NCI-H2227 treated with DMSO at 0.1 percent for 48 hours (cell line): ENCODE data around the gene RENBP.

Experiments used
- DNase-seq: peaks from one replicate; lab custom pipeline; 2025; lab: John Stamatoyannopoulos, UW

Gene RENBP

DNA sequence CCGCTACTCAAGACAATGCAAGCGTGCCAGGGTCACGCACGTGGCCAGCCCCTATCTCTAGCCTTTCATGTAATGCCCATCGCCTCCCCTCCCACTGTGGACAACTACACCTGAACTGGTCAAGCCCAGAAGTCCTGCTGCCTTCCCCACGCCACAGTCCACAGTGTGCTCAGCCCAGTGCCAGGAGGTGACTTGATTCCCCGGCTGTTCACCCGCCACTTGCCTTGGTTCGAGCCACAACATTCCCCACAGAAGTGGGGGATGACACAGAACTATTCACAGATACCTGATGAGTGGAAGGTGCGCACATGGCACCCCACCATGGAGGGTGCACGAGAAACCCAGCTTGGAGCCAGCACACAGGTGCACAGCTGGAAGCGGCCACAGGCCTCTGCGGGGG, 25.2 kb downstream of the RENBP start:
- no peak for DNase-seq

DNA sequence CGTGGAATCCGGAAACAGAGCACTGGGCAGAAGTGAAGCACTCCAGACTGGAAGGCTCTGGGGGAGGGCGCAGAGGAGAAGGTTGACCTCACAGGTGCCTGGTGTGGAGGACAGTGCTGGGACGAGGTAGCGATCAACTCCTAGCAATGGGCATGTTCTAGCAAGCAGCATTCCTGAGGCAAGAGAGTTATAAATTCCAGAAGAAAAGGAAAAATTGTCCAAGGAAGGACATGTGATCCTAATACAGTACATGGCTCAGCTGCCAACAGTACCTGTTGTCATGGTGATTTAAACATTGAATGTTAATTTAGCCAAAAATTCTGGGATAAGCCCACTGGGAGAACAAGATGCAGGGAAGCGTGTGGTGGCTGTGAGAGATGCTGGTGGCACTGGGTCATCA, 26.6 kb downstream of the RENBP start:
- no peak for DNase-seq

DNA sequence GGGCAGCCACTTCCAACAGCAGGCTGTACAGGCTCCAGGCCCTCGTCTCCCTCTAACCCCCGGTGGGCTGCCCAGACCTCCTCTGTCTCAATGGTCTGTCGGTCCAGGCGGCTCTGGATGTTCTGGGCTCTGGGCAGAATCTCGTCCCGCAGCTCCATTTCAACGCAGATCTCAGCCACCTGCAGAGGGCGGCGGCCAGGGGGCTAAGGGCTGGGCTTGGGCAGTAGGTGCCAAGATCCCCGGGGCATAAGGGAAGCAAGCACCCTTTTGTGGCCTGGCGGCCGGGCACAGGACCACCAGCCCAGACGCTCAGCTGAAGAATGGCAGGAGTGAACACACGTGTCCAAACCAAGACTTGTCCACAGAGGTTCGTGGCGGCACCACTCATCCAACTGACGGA, 30.7 kb downstream of the RENBP start:
- no peak for DNase-seq

DNA sequence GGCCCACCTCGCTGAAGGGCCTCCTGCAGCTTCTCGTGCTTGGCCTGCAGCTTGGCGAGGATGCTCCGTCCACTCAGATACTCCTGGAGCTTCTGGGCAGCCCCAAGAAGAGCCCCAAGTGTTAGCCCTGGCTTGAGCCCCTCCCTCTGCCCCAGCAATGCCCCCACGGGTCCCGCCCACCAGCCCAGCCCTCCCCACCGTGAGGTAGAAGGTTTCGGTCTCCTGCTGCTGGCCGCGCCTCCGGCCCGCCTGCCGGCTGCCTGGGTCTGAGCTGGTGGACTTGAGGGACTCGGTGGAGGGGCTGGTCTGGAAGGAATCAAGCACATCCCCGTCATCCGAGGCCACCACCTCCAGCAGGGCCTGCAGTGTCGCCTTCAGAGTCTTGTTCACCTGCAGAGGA, 31.2 kb downstream of the RENBP start:
- DNase-seq = no peak

DNA sequence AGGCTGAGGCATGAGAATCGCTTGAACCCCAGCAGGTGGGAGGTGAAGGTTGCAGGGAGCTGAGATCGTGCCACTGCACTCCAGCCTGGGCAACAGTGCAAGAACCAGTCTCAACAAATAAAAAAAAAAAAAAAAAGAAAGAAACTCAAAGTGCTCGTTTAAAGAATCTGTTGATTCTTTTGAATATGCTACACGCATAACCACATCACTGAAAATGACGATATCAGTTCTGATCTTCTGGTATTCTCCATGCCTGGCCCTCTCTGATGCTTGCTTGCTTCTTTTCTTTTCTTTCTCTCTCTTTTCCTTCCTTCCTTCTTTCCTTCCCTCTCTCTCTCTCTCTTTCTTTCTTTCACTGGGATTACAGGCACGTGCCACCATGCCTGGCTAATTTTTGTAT, 32.6 kb downstream of the RENBP start:
- DNase-seq = no peak

DNA sequence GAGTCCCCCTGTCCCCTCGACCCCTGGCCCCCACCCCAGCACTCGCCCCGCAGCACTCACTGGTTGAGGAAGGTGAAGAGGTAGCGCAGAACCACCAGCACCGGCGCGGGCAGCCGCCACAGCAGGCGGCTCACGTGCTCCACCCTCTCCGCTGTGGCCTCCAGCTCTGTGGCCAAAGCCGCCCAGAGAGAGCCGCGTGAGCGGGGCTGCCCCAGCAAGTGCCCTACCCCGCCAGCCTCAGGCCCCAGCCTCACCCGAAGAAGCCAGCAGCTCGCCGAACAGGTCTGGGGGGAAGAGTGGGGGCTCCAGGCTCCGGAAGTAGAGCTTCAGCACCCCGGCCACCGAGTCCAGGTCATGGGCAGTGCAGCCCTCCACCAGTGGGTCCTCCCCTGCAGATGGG, 34.0 kb downstream of the RENBP start:
- DNase-seq = no peak

DNA sequence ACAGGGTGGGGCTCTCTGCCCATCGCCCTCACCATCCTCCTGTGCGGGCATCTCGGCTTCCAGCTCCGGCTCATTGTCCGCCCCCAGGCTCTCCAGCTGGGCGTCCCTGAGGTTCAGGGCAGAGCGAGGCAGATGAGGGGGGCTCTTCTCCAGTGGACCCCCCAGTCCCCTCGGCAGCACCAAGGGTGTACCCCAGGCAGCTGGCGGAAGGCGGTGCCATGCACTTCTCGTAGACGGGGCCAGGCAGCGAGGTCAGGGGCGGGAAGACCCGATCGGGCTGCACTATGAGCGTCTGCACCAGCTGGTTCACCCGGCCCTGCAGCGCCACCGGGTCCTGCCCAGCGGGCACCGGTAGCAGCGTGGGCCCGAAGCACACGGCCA, 34.5 kb downstream of the RENBP start:
- no peak for DNase-seq

DNA sequence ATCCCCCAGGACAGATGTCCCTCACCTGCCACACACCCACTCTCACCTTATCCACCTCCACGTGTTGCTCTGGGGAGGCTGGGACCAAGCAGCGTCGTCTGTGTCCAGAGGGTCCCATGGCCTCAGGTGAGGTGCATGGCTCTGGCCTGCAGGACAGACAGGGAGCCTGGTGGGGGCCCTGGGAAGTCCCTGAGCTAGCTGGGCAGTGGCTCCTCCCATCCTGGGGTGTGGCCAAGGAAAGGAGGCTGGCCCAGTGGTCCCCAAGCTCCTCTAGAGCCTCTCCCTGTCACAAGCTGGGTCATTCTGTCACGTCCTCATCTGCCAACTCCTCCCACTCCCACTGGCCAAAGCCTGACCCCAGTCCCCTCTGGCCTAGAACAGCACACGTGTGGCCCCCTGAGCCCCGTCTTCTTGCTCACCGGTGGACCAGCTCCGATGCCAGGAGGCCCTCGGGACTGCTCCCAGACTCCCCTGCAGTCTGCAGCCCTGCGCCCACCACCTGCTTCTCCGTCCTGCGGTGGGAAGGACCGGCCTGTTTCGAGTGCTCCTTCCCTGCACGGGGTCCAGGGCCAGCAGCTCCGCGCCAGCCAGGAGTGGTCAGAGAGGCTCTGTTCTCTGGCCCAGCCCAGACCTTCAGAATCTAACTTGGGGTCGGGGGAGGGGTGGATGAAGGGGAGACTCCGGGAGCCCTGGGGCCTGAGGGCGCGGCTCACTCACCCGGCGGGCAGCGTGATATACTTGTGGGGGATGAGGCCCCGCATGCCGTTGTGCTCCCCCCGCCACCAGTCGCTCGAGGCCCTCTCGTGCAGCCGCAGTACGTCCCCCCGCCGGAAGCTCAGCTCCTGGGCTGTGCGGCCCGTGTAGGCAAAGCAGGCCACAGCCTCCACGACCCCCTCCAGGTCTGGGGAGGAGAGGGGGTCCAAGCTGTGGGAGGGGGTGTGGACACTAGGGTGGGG, 35.1 kb downstream of the RENBP start:
- no peak for DNase-seq

DNA sequence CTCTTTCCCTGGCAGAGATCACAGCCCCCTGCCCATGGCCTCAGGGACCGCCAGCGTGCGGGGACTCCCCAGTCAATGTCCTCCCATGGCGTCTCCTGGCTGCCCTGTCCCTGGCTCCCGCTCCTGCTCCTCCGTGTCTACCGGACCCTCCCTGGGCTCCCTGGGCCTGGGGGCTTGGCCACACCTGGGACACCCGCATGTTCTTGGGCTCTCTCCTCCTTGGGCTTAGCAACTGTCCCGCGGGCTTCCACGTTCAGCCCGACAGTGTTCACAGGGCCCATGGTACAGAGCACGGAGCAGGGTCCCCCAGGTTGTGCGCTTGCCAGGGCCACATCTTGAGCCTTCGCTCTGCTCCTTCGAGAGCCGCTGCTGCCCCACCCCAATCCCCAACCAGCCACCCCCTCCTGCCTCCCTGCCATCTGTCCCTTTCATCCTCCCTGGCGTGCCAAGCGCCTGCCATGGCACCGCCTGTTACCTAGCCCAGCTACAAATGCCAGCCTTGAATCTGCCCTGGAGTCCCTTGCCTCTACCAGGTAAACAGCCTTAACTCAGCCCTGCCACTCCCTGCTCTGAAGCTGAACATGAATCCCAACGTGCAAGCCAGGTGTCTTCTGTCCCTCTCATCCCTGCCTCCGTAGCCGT, 36.1 kb downstream of the RENBP start:
- no peak for DNase-seq

DNA sequence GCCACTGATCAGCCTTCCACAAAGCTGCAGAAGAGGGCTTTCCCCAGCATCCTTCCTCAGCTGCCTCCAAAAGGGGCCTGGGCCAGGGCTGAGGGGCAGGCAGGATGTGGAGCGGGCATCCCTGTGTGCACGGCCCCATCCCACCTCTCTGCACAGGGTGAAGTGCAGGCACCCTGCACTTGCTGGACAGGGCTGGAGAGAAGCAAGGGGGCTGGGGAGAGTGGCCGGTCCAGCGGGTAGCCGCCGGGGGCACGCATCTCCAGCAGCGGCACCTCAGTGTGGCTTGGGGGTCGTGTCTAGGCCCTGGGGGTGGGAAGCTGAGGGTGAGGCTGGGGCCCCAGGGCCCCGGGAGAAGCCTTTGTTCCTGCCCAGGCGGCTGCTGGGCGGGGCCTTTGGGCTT, 37.0 kb downstream of the RENBP start:
- DNase-seq = no peak

DNA sequence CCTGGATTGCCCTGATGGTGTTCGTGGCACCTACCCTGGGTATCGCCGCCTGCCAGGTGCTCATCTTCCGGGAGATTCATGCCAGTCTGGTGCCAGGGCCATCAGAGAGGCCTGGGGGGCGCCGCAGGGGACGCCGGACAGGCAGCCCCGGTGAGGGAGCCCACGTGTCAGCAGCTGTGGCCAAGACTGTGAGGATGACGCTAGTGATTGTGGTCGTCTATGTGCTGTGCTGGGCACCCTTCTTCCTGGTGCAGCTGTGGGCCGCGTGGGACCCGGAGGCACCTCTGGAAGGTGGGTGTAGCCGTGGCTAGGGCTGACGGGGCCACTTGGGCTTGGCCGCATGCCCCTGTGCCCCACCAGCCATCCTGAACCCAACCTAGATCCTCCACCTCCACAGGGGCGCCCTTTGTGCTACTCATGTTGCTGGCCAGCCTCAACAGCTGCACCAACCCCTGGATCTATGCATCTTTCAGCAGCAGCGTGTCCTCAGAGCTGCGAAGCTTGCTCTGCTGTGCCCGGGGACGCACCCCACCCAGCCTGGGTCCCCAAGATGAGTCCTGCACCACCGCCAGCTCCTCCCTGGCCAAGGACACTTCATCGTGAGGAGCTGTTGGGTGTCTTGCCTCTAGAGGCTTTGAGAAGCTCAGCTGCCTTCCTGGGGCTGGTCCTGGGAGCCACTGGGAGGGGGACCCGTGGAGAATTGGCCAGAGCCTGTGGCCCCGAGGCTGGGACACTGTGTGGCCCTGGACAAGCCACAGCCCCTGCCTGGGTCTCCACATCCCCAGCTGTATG, 38.1 kb downstream of the RENBP start:
- no peak for DNase-seq

DNA sequence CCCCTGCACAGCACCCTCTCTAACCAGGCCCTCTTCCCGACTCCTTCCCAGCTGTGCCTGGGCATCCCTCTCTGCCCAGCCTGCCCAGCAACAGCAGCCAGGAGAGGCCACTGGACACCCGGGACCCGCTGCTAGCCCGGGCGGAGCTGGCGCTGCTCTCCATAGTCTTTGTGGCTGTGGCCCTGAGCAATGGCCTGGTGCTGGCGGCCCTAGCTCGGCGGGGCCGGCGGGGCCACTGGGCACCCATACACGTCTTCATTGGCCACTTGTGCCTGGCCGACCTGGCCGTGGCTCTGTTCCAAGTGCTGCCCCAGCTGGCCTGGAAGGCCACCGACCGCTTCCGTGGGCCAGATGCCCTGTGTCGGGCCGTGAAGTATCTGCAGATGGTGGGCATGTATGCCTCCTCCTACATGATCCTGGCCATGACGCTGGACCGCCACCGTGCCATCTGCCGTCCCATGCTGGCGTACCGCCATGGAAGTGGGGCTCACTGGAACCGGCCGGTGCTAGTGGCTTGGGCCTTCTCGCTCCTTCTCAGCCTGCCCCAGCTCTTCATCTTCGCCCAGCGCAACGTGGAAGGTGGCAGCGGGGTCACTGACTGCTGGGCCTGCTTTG, 38.9 kb downstream of the RENBP start:
- DNase-seq = no peak

DNA sequence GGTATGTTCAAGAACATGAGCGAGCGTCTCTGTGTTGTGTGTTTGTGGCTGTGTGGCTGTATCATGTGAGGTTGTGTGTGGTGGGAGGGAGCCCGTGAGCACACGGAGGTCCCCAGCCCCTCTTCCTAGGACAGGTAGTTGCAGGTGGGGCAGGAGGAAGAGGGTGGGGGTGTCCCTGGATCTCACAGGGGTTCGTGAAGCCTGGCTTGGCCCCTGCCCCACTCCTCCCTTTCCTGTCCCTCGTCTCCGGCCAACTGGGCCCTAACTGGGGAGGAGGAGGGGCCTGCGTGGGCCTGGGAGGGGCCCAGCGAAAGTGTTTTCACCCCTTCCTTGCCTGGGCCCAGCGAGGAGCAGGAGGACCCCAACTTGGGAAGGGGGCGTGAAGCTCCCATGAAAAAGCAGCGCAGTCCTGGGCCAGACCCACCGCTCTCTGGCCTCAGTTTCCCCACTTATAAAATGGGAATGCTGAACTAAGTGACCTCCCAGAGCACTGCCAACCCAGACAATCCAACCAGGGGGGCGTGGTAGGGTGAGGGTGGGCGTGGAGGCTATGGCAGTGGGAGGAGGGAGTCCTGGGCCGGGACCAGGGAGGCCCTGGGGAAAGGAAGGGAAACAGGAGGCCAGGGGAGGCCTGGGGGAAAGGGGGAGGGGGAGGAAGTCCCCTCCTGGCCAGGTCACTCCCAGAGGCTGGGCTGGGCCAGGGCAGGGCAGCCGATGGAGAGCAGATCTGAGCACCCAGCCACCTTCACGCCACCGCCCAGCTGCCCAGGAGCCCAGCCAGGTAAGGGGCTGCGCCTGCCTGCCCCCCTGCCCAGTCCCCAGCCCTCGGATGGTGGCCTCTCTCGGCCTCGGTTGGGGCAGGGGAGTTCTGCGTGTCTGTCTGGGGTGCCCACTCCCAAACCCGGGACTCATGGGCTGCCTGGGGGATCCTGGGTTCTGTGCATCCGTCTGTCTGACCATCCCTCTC, 40.2 kb downstream of the RENBP start, which contains the start of gene AVPR2:
AVPR2 (plus strand) TSS at position 683 of the 967 bp plus-strand sequence. CDS start 473 bp downstream, outside the sequence.
- no peak for DNase-seq

DNA sequence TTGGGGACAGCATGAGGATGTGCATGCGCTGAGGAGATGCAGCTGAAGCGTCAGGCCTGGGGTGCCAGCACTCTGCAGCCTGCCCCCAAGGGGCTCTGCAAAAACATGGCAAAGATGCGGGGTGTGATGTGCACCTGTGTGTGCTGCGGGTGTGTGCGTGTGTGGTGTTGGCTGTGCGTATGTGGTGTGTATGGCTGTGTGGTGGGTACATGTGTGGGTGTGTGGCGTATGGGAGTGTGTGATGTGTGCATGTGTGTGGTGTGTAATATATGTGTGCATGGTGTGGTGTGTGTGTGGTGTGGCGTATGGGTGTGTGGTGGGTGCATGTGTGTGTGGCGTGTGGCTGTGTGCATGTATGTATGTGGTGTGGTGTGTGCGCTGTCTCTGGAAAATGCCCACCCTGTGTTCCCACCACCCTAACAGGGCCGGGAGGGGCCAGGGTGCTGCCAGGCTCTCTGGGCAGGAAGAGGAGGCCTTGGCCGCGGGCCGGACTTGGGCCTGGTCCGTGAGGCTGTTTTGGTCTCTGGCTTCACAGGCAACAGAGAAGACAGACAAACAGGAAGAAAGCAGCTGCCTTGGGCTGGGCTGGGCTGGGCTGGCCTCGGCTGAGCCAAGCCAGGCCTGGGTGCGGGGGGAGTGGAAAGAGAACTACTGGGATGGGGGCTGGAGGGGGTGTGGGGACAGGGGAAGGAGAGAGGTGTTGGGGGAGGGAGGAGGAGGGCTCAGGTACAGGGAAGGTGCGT, 41.0 kb downstream of the RENBP start:
- no peak for DNase-seq

DNA sequence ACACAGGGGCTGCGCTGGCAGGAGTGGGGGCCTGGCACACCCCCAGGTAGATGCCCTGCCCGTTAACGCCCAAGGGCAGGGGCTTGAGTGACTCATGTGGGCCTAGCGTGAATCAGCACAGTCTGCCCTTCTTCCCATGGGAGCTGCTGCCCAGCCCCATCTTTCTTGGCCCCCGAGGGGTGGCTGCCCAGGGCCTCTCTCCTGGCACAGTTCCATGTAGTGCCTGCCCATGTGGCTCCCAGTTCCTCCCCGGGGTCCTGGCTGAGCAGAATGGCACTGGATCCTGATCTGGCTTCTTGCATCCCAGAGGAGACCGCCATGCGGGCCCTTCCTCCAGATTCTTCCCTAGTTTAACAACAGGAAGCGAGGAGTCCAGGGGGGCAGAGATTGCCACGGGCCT, 42.1 kb downstream of the RENBP start:
- no peak for DNase-seq

DNA sequence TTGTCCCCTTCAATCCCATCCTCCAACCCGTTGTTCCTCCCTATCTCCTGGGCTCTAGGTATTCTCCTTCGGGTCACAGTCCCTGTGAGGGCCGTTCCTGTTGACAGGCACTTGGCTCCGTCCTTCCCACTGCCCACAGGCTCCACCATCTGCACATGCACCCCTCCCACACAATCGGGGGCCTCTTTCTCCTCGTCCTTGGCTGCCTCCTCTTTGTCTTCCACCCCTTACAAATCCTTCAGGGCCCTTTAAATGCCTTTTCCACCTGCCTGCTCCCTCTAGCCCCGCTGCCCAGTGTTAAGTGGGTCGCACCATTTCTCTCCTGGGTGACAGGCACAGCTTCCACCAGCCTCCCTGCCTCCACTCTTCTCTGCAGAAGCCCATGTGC, 42.7 kb downstream of the RENBP start:
- DNase-seq = peak; percentile 8

DNA sequence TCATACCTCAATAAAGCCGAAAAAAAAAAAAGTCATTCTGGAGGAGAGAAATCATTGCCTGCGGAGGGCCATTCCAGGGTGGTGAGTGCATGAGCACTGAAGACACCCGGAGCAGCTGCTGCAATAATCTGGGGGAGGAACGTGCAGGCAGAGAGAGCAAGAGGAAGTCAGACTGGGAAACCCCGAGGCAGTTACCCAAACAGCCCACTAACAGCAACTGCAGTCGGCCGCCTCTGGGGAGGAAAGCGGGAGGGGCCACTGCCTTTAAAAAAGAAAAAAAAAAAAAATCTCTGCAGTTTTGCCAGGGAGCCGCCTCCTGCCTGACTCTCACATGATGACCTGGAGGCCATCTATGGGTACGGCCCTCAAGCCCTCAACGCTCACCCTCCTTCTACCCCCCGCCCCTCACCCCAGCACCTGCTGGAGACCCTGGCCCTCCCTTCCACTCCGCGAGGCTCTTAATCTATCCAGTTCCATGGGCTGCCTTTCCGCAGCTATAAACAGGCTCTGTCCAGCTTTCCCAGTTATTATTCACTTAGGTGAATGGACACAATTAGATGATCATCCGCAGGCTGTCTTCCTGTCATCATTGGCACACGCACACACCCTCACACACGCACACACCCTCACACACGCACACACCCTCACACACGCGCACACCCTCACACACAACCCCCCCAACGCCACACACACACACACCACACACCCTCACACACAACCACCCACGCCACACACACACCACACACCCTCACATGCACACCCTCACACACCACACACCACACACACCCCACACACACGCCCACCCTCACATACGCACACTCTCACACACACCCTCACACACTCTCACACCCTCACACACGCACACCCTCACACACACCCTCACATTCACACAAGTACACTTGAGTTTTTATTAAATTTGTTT, 43.4 kb downstream of the RENBP start:
- peak; percentile 48 for DNase-seq

DNA sequence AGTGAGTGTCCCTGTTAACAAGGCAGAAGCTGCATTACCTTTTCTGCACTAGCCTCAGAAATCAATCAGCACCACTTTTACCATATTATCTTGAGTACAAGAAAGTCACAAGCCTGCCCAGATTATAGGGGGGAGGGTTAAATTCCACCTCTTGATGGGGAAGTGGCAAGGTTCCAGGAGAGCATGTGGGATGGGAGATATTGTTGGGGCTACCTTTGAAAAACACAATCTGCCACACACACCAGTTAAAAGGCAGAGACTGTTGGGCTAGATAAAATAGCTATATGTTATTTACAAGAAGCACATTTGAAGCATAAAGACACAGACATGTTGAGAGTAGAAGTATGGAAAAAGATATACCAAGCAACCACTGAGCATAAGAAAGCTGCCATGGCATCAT, 46.5 kb downstream of the RENBP start:
- DNase-seq = peak; percentile 11

DNA sequence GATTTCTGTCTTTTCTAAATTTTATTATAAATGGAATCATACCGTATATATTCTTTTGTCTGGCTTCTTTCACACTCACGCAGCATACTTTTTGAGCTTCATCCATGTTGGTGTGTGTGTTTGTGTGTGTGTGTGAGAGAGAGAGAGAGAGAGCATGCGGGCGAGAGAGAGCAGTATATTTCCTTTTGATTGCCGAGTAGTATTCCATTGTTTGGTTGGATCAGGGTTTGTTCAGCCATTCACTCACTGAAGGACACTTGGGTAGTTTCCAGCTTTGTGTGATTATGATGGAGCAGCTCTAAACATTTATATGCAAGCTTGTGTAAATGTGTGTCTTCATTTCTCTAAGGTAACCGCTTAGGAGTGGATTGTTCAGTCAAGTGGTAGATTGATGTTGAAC, 55.3 kb downstream of the RENBP start:
- DNase-seq = no peak
